Ovary (tissue), 9 donors: ENCODE results near the gene MRPL12. TPM values are rescaled to one million over a fixed set of nuclear protein-coding genes. Genes with fewer than 3 reads are reported as not detected.

Experiments
- DNase-seq, 5 donors: peaks; one replicate each; pipeline ENCODE4 v3.0.0-alpha.2; 2019 to 2020
- H3K27ac ChIP-seq, 2 donors: fragments of 200-600 bp; one replicate each; pipeline versions ENCODE4 v1.5.1 to v1.8.0; 2019 to 2022
- H3K27me3 ChIP-seq: fragments of 200-600 bp; one replicate; pipeline ENCODE4 v1.8.0; 2022
- H3K36me3 ChIP-seq: fragments of 200-600 bp; sonication (generic); one replicate; pipeline ENCODE4 v1.5.1; 2019
- H3K4me1 ChIP-seq: one replicate; pipeline ENCODE4 v1.8.1; 2013; ENCODE audit warnings: mild to moderate bottlenecking, moderate library complexity; ENCODE audit not compliant: insufficient read depth
- H3K4me3 ChIP-seq: fragments of 200-600 bp; sonication (generic); one replicate; pipeline ENCODE4 v1.5.1; 2017
- H3K9me3 ChIP-seq, 2 donors: fragments of 200-600 bp in 1 of 2; sonication (generic) in 1 of 2; one replicate each; pipeline versions ENCODE4 v1.5.1 to v1.8.1; 2013 to 2019; ENCODE audit warnings: mild to moderate bottlenecking in 1 of 2, moderate library complexity in 1 of 2
- EP300 ChIP-seq: sonication (generic); formaldehyde crosslinking; IDR thresholded peaks from one replicate; pipeline ENCODE4 v1.6.1; 2017; ENCODE audit warnings: antibody characterized with exemption
- POLR2A ChIP-seq: fragments of 450-650 bp; IDR thresholded peaks from one replicate; pipeline ENCODE4 v1.6.1; 2017; ENCODE audit warnings: antibody characterized with exemption, mild to moderate bottlenecking, moderate library complexity
- WGBS, 3 donors: extraction: QIAGEN DNeasy Blood & Tissue Kit in 1 of 3; methylation state at CpG; one replicate each; pipeline versions ENCODE4 v1.1.5 to v1.1.7; 2013 to 2017; 5-methylcytosine and 5-hydroxymethylcytosine counted together
- intact Hi-C, 4 donors: fragments of 100-400 bp; cut with DNase I; formaldehyde crosslinking; loops; one replicate each; pipeline versions ENCODE4 v1.11.0 to v1.15.1; 2022 to 2023
- polyA plus RNA-seq, 2 donors: library from polyadenylated mRNA; stranded (reverse); fragments of 200-250 nt in 1 of 2; fragments of 350-450 nt in 1 of 2; fragmentation: Illumina TruSeq in 1 of 2; extraction: RNeasy Lipid Tissue Mini Kit (QIAGEN cat#74804) in 1 of 2; gene quantifications; one replicate each; pipeline ENCODE4 v1.2.3, GENCODE V29; 2013 to 2014
- total RNA-seq, 7 donors: library from RNA; depleted of rRNA in 2 of 7; stranded (reverse); fragments of >200 nt in 2 of 7; fragmentation: NEBNext Ultra II Directional in 3 of 7; extraction: Animal tissue kit (Norgen Biotek cat#: 25700) in 3 of 7; gene quantifications; one replicate each; pipeline versions ENCODE4 v1.1.0 to v1.2.4, GENCODE V29; 2016 to 2023
- TF ChIP-seq, protein P1 (sequence below), 3 donors: fragments of 450-650 bp in 2 of 3; fragments of 200-600 bp in 1 of 3; IDR thresholded peaks; one replicate each; pipeline versions ENCODE4 v1.5.1 to v1.8.0; 2016 to 2022; ENCODE audit warnings: antibody characterized with exemption in 3 of 3, mild to moderate bottlenecking in 1 of 3
- donor health status: DM: no; HTN: no; CAD: no; lungs with moderate emphysema.
- donor health status: DM: no; HTN: no; CAD: no.
- donor health status: Bipolar disorder and iron deficiency.
- donor health status: DM: yes; HTN: yes; CAD: no.
- donor health status: DM: no; HTN: no; CAD: no.
- donor health status: DM: yes; HTN: yes; CAD: no.

Gene MRPL12
- total and polyA plus RNA-seq, 9 donors: 12.9 to 47.2 (median 36.8) TPM

DNA sequence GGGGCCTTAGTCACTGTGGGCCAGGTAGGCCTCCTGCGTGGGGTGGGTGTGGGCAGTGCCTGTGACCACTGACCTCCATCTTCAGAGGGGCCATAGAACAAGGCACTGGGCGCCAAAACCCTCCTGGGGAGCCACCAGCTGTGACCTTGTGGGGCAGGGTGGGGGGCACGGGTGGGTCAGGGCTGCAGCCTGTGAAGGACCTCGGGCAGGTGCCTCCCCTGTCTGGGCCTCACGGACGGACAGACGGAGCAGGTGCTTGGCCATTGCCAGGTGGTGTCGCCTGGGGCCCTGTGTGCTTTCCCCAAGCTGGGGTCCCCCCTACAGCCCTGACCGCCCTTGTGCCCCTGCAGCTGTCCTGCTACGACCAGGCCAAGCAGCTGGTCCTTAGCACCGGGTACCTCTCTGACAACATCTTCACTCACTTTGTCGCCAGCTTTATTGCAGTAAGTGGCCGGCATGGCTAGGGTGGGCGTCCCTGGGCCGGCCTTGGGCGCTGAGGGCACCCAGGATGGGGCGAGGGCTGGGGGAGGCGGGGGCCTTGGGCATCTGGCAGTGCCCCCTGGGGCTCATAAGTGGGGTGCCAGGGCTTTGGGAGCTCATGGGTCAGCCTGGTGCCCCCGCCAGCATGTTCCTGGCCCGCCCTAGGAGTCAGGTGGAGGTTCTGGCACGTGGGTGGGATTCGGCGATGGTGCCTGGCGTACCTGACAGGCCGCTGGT lies 14.0 kb downstream of the MRPL12 start:
- no peaks in the 10 kb centered on the region for H3K36me3 ChIP-seq
- H3K9me3 ChIP-seq: no peaks in the 10 kb centered on the region
- WGBS, 3 donors: 92 to 95% (median 95%) methylated on average over 20 to 25 of the region's 25 CpGs
- intact Hi-C loops: no loop called here
- no peak for TF ChIP-seq EP300
- TF ChIP-seq POLR2A: no peak
- TF ChIP-seq, protein P1, sequence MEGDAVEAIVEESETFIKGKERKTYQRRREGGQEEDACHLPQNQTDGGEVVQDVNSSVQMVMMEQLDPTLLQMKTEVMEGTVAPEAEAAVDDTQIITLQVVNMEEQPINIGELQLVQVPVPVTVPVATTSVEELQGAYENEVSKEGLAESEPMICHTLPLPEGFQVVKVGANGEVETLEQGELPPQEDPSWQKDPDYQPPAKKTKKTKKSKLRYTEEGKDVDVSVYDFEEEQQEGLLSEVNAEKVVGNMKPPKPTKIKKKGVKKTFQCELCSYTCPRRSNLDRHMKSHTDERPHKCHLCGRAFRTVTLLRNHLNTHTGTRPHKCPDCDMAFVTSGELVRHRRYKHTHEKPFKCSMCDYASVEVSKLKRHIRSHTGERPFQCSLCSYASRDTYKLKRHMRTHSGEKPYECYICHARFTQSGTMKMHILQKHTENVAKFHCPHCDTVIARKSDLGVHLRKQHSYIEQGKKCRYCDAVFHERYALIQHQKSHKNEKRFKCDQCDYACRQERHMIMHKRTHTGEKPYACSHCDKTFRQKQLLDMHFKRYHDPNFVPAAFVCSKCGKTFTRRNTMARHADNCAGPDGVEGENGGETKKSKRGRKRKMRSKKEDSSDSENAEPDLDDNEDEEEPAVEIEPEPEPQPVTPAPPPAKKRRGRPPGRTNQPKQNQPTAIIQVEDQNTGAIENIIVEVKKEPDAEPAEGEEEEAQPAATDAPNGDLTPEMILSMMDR (IDR thresholded peaks at IDR 0.05): no peak
- H3K4me3 ChIP-seq: no peak overlapping the region
- DNase-seq: peak in 2 of 5 donors; percentile 18 to 34
- H3K4me1 ChIP-seq: peaks cover 12% of the 10 kb centered on the region
- no peaks in the 10 kb centered on the region for H3K27me3 ChIP-seq
- H3K27ac ChIP-seq: no peak overlapping the region

GRCh38 chr17:81717766-81718089 lies 14.6 kb downstream of the MRPL12 start:
- WGBS, 3 donors: 88 to 93% (median 92%) methylated on average over 9 of the region's 9 CpGs
- Histone ChIP-seq H3K4me3 (no peak overlapping the region), H3K27ac (no peak overlapping the region), H3K36me3 (no peaks in the 10 kb centered on the region), H3K27me3 (no peaks in the 10 kb centered on the region), H3K9me3 (no peaks in the 10 kb centered on the region), H3K4me1 (peaks cover 11% of the 10 kb centered on the region)
- TF ChIP-seq POLR2A (no peak), EP300 (no peak)
- TF ChIP-seq, protein P1 (IDR thresholded peaks at IDR 0.05): no peak
- intact Hi-C loops: no loop called here
- no peak for DNase-seq

GRCh38 chr17:81719410-81720266 lies 16.5 kb downstream of the MRPL12 start:
- TF ChIP-seq POLR2A: no peak
- TF ChIP-seq EP300: no peak
- TF ChIP-seq, protein P1 (IDR thresholded peaks at IDR 0.05): no peak
- H3K27ac ChIP-seq: no peak overlapping the region
- 79 to 89% (median 86%) methylated on average over 32 to 33 of the region's 33 CpGs for WGBS, 3 donors
- peak in 1 of 5 donors; percentile 28 for DNase-seq
- H3K9me3 ChIP-seq: no peaks in the 10 kb centered on the region
- H3K4me3 ChIP-seq: no peak overlapping the region
- H3K4me1 ChIP-seq: peaks cover 4% of the 10 kb centered on the region
- no peaks in the 10 kb centered on the region for H3K36me3 ChIP-seq
- H3K27me3 ChIP-seq: no peaks in the 10 kb centered on the region
- intact Hi-C loops: no loop called here

- Histone ChIP-seq H3K4me3 (no peak overlapping the region), H3K4me1 (peaks cover 4% of the 10 kb centered on the region), H3K27ac (no peak overlapping the region), H3K9me3 (no peaks in the 10 kb centered on the region), H3K36me3 (no peaks in the 10 kb centered on the region), H3K27me3 (no peaks in the 10 kb centered on the region)
- TF ChIP-seq EP300: no peak
- TF ChIP-seq, protein P1 (IDR thresholded peaks at IDR 0.05): no peak
- TF ChIP-seq POLR2A: no peak
- intact Hi-C loops: no loop called here
- DNase-seq: peak in 1 of 5 donors; percentile 29
- WGBS, 3 donors: 78 to 81% (median 79%) methylated on average over 30 to 33 of the region's 33 CpGs
Observed at GRCh38 chr17:81720267-81721071, 17.3 kb downstream of the MRPL12 start.
